HG03060 (cell line): ENCODE measurements around the gene SORCS1.

Experiments used
- ATAC-seq: cut with Tn5 transposase; IDR thresholded peaks from one replicate; pipeline ENCODE4 v1.9.1; 2021; ENCODE audit warnings: low read depth, moderate number of reproducible peaks; ENCODE audit not compliant: unreplicated experiment

SORCS1 gene

DNA sequence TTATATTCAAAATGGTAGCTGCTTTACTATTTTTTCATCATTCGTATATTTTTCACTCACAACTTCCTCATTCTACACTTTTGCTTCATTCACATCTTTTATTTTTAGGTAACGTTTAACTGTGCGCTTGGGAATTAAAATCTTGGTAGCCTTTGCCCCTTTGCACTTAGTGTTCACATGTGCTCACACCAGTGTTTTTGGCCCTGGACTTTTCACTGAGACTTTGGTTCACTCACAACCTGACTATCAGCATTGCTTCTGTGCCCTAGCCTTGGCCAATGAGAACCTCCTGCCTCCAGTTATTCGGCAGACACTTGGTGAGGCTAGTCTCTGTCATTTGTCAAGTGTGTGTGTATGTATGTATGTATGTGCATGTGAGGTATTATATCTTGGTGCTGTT, 596.9 kb downstream of the SORCS1 start:
- ATAC-seq, result no peak

DNA sequence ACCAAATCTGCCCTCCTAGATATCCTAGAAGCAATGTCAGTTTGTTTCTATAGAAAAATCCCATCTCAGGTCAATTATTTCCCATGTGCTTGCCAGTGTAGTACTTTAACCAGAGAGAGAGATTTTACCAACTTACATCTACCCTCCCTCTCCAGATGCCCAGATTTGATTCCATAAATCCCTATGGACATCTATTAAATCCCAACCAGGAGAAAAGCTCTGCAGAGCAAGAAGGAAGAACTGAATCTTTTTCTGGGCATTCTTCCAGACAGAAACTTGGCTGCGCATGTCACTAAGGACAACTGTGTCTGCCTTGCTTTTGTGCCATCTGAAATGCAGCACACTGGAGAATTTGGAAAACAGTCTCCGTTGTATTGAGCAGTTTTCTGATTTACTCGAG, 597.6 kb downstream of the SORCS1 start:
- no peak for ATAC-seq

DNA sequence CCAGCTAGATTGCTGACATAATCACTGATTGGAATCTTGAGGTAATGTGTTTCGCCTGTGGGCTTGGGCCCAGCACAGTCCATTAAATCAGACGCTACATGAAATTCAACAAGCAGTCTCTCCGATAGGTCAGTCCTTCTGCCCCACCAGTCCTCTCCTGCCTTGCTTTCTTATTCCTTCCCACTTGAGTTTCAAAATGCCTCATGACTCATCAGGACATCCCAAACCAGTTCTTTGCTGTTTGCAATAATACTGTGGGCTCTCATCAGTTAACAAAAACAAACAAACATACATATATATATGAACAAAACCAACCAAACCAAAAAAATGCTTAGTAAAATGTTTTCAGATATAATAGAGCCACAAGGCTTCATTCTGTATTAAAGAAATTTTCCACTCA, 599.0 kb downstream of the SORCS1 start:
- ATAC-seq, result no peak

DNA sequence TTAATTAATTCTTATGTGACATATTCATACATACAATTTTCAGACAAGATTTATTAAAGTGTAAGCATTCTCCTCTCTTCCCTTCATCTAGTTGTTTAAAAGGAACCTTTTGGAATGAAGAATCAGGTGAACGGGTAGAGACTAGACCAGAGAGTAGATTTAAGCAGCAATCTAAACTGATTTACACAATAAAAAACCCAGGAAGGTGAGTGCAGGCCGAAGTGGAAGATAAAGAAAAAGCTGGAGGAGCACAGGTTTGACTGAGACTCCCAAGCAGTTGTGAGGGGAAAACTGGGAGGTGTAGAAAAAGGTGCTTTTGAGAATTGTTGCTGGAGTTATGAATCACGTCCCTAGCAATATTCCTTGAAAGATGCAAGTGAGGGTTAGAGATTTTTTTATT, 601.1 kb downstream of the SORCS1 start:
- ATAC-seq, result no peak

DNA sequence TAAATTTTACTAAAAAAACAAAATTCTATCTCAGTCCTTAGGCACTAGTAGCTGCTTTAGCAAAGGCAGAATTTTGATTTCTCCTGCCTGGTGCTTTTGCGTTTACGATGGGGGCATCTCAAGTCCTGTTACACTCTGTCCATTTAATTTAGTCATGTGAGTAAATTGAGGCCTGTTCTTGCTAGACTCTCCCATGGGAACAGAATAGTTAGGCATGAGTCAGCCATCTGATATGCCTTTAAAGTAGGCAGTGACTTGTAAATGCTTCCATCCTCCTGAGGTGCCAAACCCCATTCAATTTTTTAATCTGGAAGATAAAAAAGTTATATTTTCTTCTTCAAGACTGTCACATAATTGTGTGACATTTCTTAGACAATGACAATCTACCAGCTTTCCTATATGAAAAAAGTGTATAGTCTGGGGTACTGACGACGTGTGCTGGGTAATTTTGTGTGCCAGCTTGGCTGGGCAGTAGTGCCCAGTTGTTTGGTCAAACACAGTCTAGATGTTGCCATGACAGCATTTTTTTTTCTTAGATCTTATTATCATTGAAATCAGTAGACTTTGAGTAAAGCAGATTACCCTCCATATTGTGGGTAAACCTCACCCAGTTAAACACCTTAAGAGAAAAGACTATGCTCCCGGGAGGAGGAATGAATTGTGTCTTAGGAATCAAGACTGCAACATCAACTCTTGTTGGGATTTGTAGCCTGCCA, 603.4 kb downstream of the SORCS1 start:
- no peak for ATAC-seq

DNA sequence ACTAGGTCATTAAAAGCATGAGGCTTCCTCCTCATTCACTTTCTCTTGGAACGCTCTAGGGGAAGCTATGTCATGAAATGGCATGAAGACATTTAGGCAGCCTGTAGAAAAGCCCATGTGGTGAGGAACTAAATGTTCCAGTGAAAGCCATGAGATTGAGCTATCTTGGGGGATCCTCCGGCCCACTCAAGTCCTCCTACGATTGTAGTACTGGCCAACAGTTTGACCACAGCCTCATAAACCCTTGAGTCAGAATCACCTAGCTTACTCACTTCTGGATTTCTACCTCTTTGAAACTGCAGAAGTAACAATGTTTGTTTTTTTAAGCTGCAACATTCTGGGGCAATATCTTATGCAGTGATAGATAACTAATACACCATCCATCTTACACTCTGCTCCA, 605.1 kb downstream of the SORCS1 start:
- no peak for ATAC-seq

DNA sequence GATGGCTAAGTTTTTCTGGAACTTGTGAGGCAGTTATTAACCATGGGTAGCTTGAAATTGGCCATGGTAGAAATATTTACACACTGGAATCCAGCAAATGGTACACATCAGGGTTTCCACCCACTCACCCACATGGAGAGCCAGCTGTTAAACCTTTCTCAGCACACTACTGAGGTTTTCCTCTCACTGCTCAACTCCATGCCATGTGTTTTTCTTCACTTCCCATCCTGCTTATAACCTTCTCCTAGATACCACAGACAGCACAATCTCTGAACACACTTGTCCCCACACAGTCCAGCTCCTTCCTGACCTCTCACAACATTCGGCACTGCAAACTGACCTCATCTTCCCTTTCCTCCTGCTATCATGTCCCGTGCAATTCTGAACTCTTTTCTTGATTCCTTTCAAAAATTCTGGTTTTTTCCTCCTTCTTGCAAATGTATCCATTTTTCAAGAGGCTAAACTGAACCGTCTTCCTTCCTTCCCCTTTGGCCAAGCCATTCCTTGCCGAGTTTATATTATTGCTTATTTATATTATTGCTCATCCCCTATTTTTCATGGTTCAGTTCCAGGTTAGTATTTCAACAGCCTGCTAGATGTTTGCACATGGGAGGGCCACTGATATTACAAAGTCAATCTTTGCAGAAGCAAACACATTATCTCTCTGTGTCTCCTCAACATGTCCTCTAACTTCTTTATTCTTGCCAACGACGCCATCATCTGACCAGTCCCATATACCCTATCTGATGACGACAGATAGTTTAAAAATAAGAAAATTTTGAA, 606.4 kb downstream of the SORCS1 start:
- no peak for ATAC-seq

DNA sequence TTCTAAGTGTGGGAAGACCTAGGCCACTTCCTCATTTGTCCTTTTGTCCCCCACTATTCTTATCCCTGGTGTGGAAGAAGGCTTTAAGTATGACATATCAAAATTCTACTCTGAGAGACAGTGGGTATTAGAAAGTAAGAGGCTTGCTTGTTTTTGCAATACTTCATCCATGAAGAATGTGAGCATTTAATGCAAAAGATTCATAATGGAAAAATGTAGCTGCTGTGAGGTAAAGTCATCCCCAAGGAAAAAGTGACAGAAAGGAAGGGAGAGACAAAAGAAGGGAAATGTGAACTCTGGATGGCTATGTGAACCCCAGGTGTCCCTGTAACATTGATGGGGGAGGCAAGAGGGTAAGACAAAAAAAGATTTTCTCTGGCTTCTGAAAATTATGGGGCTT, 607.5 kb downstream of the SORCS1 start:
- no peak for ATAC-seq

DNA sequence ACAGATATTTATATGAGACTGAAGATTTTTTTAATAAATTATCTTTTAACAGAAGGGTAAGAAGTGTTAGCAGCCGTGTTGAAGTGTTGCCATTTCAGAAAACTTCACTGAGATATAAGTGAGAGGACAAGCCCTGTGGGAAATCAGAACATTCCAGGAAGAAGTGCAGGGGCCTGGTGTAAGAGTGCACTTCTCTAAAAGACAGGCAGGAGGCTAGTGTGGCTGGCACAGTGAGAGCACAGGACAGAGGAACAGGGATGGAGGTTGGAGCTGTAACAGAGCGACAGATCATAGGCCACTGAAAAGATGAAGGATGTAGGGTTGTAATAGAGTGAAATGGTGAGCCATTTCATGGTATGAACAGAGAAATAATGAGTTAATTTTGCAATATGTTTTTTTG, 608.9 kb downstream of the SORCS1 start:
- ATAC-seq, result no peak

DNA sequence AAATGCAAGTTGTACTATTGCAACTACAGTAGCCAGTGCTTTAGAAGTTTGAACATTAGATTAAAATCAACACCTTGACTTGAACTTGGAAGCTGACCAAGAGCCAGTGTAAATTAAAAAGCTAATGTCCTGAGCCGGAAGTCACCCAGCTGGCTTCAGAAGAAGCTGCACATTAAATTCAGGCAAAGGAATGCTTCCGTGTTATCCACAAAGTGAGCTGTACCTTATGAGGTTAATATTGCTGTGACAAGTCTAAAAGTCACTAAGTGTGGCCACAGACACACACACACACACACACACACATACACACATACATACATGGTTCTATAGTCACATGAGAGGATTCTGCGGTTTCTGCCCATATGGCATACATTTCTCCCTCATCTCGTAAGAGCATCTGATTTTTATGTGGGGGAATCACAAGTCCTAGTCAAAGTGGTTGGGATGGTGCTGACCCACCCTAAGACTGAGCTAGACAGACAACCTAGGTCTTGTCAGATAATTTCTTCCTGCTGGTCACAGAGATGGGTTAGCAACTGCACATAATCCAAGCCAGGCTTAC, 612.9 kb downstream of the SORCS1 start:
- no peak for ATAC-seq

DNA sequence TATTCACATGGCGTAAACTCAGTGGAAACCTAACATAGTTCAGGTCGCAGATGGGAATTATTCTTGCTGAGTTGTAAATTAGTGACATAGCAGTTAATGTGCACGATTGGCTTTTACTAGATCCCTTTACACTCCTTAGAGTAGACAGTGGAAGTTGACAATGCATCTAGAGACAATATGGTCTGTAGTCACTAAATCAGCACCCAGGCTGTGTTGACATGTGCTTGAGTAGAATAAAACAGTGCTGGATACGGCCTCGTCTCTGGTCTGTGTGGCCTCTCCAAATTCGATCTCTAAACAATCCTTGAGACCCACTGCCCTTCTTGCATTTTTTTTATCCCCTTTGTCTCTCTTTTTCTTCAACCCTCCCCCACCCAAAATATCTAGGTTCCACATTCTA, 615.7 kb downstream of the SORCS1 start:
- ATAC-seq, result no peak

DNA sequence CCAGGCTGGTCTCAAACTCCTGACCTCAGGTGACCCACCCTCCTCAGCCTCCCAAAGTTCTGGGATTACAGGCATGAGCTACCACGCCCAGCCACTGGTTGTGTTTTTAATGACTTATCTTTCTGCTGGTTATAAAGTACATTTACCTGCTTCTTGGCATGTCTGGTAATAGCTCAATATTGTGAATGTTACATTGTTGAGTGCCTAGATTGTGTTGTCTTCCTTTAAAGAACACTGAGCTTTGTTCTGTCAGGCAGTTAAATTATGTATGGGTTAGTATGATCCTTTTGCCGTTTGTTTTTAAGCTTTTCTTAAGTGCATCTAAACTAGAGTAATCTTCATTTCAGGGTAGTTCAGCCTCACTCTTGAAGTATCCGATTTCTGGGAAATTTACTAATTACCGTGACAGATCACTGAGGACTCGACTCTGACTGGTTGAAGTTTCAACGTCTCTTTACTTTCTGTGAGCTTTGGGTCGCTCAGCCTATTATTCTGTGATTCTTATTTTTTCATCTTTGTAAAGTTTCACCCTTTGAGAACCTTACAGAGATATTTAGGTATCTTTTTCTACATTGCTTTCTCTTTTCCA, 617.4 kb downstream of the SORCS1 start:
- no peak for ATAC-seq

DNA sequence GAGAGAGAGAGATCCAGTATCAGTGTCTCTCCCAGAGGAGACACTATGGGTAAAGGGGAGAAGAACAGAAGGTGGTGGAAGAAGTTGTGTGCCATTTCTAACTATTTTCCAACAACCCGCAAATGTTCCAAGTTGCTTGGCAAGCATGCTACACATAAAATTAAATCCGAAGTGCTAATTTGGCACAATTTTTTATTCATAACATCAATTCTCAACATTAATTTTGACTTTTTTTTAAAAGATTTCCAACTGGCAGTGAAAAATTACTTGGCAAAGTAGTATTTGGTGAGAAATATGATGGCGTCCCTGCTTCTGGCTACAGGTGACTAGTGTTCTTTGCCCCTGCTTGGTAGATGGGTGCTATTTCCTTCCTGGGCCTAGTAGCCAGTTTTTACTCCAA, 622.0 kb downstream of the SORCS1 start:
- ATAC-seq, result no peak

DNA sequence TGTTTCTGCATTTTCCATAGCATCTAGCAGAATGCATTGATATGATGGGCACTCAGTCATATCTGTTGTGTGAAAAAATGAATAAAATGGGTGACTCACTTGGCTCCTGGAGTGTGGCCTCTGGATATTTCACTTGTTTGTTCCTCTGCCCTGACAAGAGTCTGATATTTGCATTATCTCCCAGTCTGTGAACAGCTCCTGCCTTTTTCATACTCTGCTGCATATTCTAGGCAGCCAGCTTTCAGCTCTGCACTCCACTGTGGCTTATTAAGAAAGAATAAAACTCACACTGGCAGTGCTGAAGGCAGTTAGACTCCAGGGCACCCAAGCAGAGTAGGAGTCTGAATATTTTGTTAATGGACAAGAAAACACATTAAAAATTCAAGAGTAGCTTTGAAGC, 623.9 kb downstream of the SORCS1 start:
- ATAC-seq, result no peak

DNA sequence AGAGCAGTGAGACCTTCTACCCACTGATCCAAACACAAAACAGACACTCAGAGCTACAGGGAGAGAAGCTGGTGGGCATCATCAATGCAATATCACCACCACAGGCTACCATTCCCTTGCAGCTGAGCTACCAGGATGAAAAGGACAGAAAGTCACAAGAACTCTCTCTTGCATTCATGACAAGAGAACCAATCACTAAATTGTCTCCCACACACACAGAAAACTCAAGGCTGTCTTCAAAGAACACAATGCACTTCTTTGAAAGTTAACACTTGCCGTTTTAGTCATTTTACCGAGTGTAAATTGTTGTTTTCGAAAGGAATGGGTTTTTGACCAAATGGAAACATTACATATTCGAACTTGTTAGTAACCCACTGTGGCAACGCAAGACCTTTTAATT, 626.6 kb downstream of the SORCS1 start:
- no peak for ATAC-seq

DNA sequence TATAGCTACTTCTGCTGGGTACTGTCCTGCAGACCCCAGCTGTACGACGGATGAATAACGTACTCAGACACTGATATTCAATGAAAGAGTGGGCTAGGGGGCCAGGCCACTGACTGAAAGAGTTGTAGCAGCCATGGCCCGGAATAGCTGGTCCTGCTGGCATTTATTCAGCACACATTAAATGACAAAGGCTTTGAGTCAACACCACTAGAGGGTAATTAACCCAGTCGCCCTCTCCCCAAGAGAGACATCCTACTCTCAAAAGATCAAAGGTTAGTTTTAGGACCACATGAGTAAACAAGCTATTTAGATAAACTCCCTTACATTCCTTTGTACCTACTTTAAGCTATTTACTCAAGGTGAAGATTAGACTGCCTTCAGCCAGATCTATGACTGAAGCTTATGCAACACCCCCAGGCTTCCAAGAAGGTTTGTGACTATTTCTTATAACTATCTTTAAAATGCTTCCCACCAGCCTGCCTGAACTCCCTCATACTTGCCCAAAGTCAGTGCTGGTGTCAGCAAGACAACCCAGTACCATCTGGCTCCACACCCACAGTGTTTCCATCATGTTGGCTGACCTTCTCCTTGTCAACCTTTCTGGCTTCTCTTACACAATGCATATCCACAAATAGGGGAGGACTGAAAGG, 629.1 kb downstream of the SORCS1 start:
- ATAC-seq, result no peak

DNA sequence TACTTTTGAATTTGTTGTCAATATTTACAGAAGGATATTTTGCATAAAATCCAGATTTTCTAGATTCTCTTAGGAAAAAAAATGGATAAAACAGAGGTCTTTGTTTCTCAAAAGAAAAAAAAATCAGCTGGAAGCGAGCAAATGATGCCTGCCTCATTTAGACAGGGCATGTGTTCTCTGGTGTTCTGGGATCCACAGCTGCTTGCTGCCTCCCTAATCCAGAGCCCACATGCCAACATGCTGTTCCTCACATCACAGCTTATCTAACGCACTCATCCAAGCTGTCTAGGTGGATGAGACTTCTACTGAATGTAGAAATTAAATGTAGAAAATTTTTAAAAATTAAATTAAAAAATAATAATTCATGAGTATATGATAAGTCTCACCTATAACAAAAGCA, 630.1 kb downstream of the SORCS1 start:
- no peak for ATAC-seq

DNA sequence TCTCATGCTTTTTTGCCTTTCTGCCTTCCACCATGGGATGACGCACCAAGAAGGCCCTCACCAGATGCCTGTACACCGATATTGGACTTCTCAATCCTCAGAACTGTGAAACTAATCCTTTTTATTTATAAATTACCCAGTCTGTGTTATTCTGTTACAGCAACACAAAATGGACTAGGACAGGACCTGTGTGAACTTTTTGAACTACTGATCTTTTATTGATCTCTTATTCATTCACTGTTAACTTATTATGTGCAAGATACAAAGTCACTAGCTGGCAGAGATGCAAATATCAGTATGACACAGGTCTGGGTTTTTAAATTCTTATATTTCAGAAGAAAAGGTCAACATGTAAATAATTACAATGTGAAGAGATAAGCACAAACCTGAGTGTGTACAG, 635.8 kb downstream of the SORCS1 start:
- ATAC-seq, result no peak

DNA sequence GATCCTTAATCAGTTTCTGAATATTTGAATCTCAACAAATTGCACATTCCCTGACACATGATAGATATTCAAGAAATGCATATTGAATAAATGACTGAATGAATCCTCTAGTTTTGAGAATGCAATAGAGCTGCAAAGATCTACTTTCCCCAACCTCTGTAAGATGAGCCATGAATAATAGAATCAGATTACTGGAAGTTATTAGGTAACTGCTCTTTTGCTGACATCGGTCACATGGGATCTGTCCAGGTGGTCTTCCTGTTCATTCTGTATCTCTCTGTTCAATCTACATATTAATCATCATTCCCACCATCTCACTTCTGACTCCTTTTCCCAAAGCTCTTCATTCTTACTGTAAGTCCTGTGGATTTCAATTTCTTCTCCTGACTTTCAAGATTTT, 638.7 kb downstream of the SORCS1 start:
- ATAC-seq, result no peak
